Neural cell (in vitro differentiated cells): ENCODE results near the gene ATPAF2. TPM values are rescaled to one million over a fixed set of nuclear protein-coding genes. Genes with fewer than 3 reads are reported as not detected.

ENCODE experiments used
- H2AFZ ChIP-seq: fragments of 200-600, 300-800 bp; sonication (generic), shearing (Covaris generic); 2 replicates; pipeline ENCODE4 v1.6.0; 2014; ENCODE audit warnings: low read depth, mild to moderate bottlenecking, antibody characterized with exemption, low read length, moderate library complexity
- H3F3A ChIP-seq: fragments of 200-600 bp; shearing (Covaris generic); 2 replicates; pipeline ENCODE4 v1.6.1; 2016; ENCODE audit warnings: mild to moderate bottlenecking, moderate library complexity, mixed read lengths, antibody characterized with exemption, low read length; ENCODE audit not compliant: insufficient read depth, poor library complexity, severe bottlenecking
- H3K27ac ChIP-seq: fragments of 200-600, 300-800 bp; sonication (generic), shearing (Covaris generic); 2 replicates; pipeline ENCODE4 v1.5.1; 2014; ENCODE audit warnings: mild to moderate bottlenecking, low read length, moderate library complexity
- H3K27me3 ChIP-seq: fragments of 300-800, 200-600 bp; sonication (generic), shearing (Covaris generic); 2 replicates; pipeline ENCODE4 v1.6.0; 2014; ENCODE audit warnings: mild to moderate bottlenecking, low read depth, low read length, moderate library complexity; ENCODE audit not compliant: insufficient read depth
- H3K36me3 ChIP-seq: fragments of 300-800, 200-600 bp; sonication (generic), shearing (Covaris generic); 2 replicates; pipeline ENCODE4 v1.5.1; 2014; ENCODE audit warnings: mild to moderate bottlenecking, antibody characterized with exemption, low read length, moderate library complexity; ENCODE audit not compliant: insufficient read depth
- H3K4me2 ChIP-seq: fragments of 300-800, 200-600 bp; sonication (generic), shearing (Covaris generic); 2 replicates; pipeline ENCODE4 v1.6.0; 2014; ENCODE audit warnings: mild to moderate bottlenecking, low read length
- H3K4me3 ChIP-seq: fragments of 300-800, 200-600 bp; sonication (generic), shearing (Covaris generic); 2 replicates; pipeline ENCODE4 v1.5.1; 2014; ENCODE audit warnings: mild to moderate bottlenecking, low read length, moderate library complexity
- H3K79me2 ChIP-seq: fragments of 200-600 bp; shearing (Covaris generic); replicated peaks from 2 replicates; pipeline ENCODE4 v1.6.0; 2014; ENCODE audit warnings: mild to moderate bottlenecking, low read length, moderate library complexity; ENCODE audit not compliant: insufficient read depth
- H3K9ac ChIP-seq: fragments of 300-800, 200-600 bp; sonication (generic), shearing (Covaris generic); 2 replicates; pipeline ENCODE4 v1.6.1; 2016; ENCODE audit warnings: mild to moderate bottlenecking, low read length, mixed read lengths
- H3K9me2 ChIP-seq: fragments of 200-600 bp; shearing (Covaris generic); 2 replicates; pipeline ENCODE4 v1.6.1; 2016; ENCODE audit warnings: mild to moderate bottlenecking, low read length, mixed read lengths; ENCODE audit not compliant: insufficient read depth
- H3K9me3 ChIP-seq: fragments of 200-600, 300-800 bp; sonication (generic), shearing (Covaris generic); 2 replicates; pipeline ENCODE4 v1.6.1; 2016; ENCODE audit warnings: mild to moderate bottlenecking, mixed run types, low read length, moderate library complexity, mixed read lengths
- H4K20me1 ChIP-seq: fragments of 200-600 bp; shearing (Covaris generic); 2 replicates; pipeline ENCODE4 v1.6.1; 2016; ENCODE audit warnings: mild to moderate bottlenecking, mixed run types; ENCODE audit not compliant: insufficient read depth
- CTCF ChIP-seq: fragments of 450-650 bp; IDR thresholded peaks from 2 replicates; pipeline ENCODE4 v1.5.1; 2014; ENCODE audit warnings: antibody characterized with exemption, mild to moderate bottlenecking, moderate library complexity; ENCODE audit not compliant: poor library complexity, severe bottlenecking
- EP300 ChIP-seq: fragments of 450-650 bp; conservative IDR thresholded peaks from 2 replicates; pipeline ENCODE4 v1.6.1; 2014; ENCODE audit warnings: antibody characterized with exemption, mild to moderate bottlenecking, moderate library complexity; ENCODE audit not compliant: poor library complexity, severe bottlenecking
- EZH2 ChIP-seq: fragments of 200-600, 300-800 bp; shearing (Covaris generic), sonication (generic); IDR thresholded peaks from 2 replicates; pipeline ENCODE4 v1.6.1; 2014; ENCODE audit warnings: antibody characterized with exemption, low read length, borderline replicate concordance, mild to moderate bottlenecking; ENCODE audit not compliant: insufficient read depth, poor library complexity, severe bottlenecking
- MXI1 ChIP-seq: fragments of 450-650 bp; conservative IDR thresholded peaks from 2 replicates; pipeline ENCODE4 v1.6.1; 2014; ENCODE audit warnings: antibody characterized with exemption, mild to moderate bottlenecking; ENCODE audit not compliant: poor library complexity, severe bottlenecking
- RAD21 ChIP-seq: fragments of 450-650 bp; conservative IDR thresholded peaks from 2 replicates; pipeline ENCODE4 v1.6.1; 2014; ENCODE audit warnings: antibody characterized with exemption, mild to moderate bottlenecking, moderate library complexity
- REST ChIP-seq: IDR thresholded peaks from 2 replicates; pipeline ENCODE4 v1.6.1; 2012; ENCODE audit warnings: borderline replicate concordance
- polyA plus RNA-seq: library from polyadenylated mRNA; depleted of rRNA; stranded (reverse); fragments of >200 nt; gene quantifications from 2 replicates; pipeline ENCODE4 v1.2.3, GENCODE V29; 2014

Gene ATPAF2
- polyA plus RNA-seq, 1 donor from 2014 or later: 33.3 TPM

- H3K27me3 ChIP-seq: no peaks in the 10 kb centered on the region
- TF ChIP-seq EP300: no peak
- TF ChIP-seq MXI1: no peak
- TF ChIP-seq EZH2: no peak
- no peak for TF ChIP-seq CTCF
- H3K9ac ChIP-seq: no peak overlapping the region
- no peaks in the 10 kb centered on the region for H3K9me3 ChIP-seq
- no peaks in the 10 kb centered on the region for H4K20me1 ChIP-seq
- peaks cover 10% of the 10 kb centered on the region for H3K36me3 ChIP-seq
- no peak overlapping the region for H3K4me3 ChIP-seq
- no peak overlapping the region for H2AFZ ChIP-seq
- H3K27ac ChIP-seq: no peak overlapping the region
- no peaks in the 10 kb centered on the region for H3K9me2 ChIP-seq
- H3K79me2 ChIP-seq: no peaks in the 10 kb centered on the region
- H3K4me2 ChIP-seq: no peak overlapping the region
- no peaks in the 10 kb centered on the region for H3F3A ChIP-seq
Observed at GRCh38 chr17:18027280-18027679, 11.7 kb downstream of the ATPAF2 start.

- H3K27ac ChIP-seq: no peak overlapping the region
- no peaks in the 10 kb centered on the region for H4K20me1 ChIP-seq
- H3K9me2 ChIP-seq: no peaks in the 10 kb centered on the region
- H3K4me2 ChIP-seq: no peak overlapping the region
- H3K79me2 ChIP-seq: no peaks in the 10 kb centered on the region
- peaks cover 10% of the 10 kb centered on the region for H3K36me3 ChIP-seq
- H3F3A ChIP-seq: no peaks in the 10 kb centered on the region
- TF ChIP-seq EZH2 (no peak), EP300 (no peak), REST (no peak), RAD21 (no peak)
- no peaks in the 10 kb centered on the region for H3K9me3 ChIP-seq
- H3K4me3 ChIP-seq: no peak overlapping the region
- no peak overlapping the region for H2AFZ ChIP-seq
- no peak overlapping the region for H3K9ac ChIP-seq
- H3K27me3 ChIP-seq: no peaks in the 10 kb centered on the region
Observed at GRCh38 chr17:18025945-18026776, 12.8 kb downstream of the ATPAF2 start.
